ENCODE results near the gene MRFAP1L1. TPM values are rescaled to one million over a fixed set of nuclear protein-coding genes. Genes with fewer than 3 reads are reported as not detected.
A peak's percentile ranks its signal among the peaks of the same experiment; 100 is the strongest.
"Not testable (repeated sequence)": the region's sequence is repeated elsewhere in the genome, so short reads cannot be mapped to it uniquely, and the experiment has no call there.

The MRFAP1L1 gene
- total RNA-seq, 1 donor from 2014 or later: 43.0 TPM

- Mint-ChIP-seq H3K27ac (ENCODE audit: unreplicated experiment) (peak overlapping the region; percentile 90), H3K27me3 (ENCODE audit: unreplicated experiment) (peaks cover 14% of the 10 kb centered on the region), H3K9me3 (ENCODE audit: unreplicated experiment) (no peaks in the 10 kb centered on the region), H3K36me3 (ENCODE audit: low read depth, unreplicated experiment) (peaks cover 12% of the 10 kb centered on the region), H3K4me3 (ENCODE audit: unreplicated experiment) (peak overlapping the region; percentile 95), H3K4me1 (ENCODE audit: unreplicated experiment) (peaks cover 25% of the 10 kb centered on the region)
- TF ChIP-seq CTCF (IDR thresholded peaks at IDR 0.05; ENCODE audit: unreplicated experiment): no peak
- peak; percentile 92 for DNase-seq (ENCODE audit: low spot score)
Measured at GRCh38 chr4:6673660-6674499, 35.8 kb downstream of the MRFAP1L1 start.

- Mint-ChIP-seq H3K27ac (ENCODE audit: unreplicated experiment) (peak overlapping the region; percentile 90), H3K4me1 (ENCODE audit: unreplicated experiment) (peaks cover 25% of the 10 kb centered on the region), H3K27me3 (ENCODE audit: unreplicated experiment) (peaks cover 14% of the 10 kb centered on the region), H3K36me3 (ENCODE audit: low read depth, unreplicated experiment) (peaks cover 12% of the 10 kb centered on the region), H3K4me3 (ENCODE audit: unreplicated experiment) (peak overlapping the region; percentile 95)
- not testable (repeated sequence) for DNase-seq (ENCODE audit: low spot score); H3K9me3 Mint-ChIP-seq (ENCODE audit: unreplicated experiment)
Measured at GRCh38 chr4:6673191-6673659, 36.4 kb downstream of the MRFAP1L1 start.

GRCh38 chr4:6672541-6673190, 37.0 kb downstream of the MRFAP1L1 start:
- not testable (repeated sequence) for H3K9me3 Mint-ChIP-seq (ENCODE audit: unreplicated experiment); H3K4me3 Mint-ChIP-seq (ENCODE audit: unreplicated experiment); DNase-seq (ENCODE audit: low spot score); H3K27ac Mint-ChIP-seq (ENCODE audit: unreplicated experiment)
- peaks cover 18% of the 10 kb centered on the region for H3K27me3 Mint-ChIP-seq (ENCODE audit: unreplicated experiment)
- H3K36me3 Mint-ChIP-seq (ENCODE audit: low read depth, unreplicated experiment): peaks cover 11% of the 10 kb centered on the region
- peaks cover 25% of the 10 kb centered on the region for H3K4me1 Mint-ChIP-seq (ENCODE audit: unreplicated experiment)

GRCh38 chr4:6672131-6672530, 37.5 kb downstream of the MRFAP1L1 start:
- H3K4me1 Mint-ChIP-seq (ENCODE audit: unreplicated experiment): peaks cover 25% of the 10 kb centered on the region
- no peak for DNase-seq (ENCODE audit: low spot score)
- no peaks in the 10 kb centered on the region for H3K9me3 Mint-ChIP-seq (ENCODE audit: unreplicated experiment)
- no peak for TF ChIP-seq CTCF (IDR thresholded peaks at IDR 0.05; ENCODE audit: unreplicated experiment)
- H3K27me3 Mint-ChIP-seq (ENCODE audit: unreplicated experiment): peaks cover 20% of the 10 kb centered on the region
- H3K4me3 Mint-ChIP-seq (ENCODE audit: unreplicated experiment): no peak overlapping the region
- H3K27ac Mint-ChIP-seq (ENCODE audit: unreplicated experiment): no peak overlapping the region
- peaks cover 8% of the 10 kb centered on the region for H3K36me3 Mint-ChIP-seq (ENCODE audit: low read depth, unreplicated experiment)

GRCh38 chr4:6671648-6672047, 38.0 kb downstream of the MRFAP1L1 start:
- Mint-ChIP-seq H3K4me3 (ENCODE audit: unreplicated experiment) (no peak overlapping the region), H3K9me3 (ENCODE audit: unreplicated experiment) (no peaks in the 10 kb centered on the region), H3K27ac (ENCODE audit: unreplicated experiment) (no peak overlapping the region)

More at GRCh38 chr4:6671648-6672047, 38.0 kb downstream of the MRFAP1L1 start:
- H3K27me3 Mint-ChIP-seq (ENCODE audit: unreplicated experiment): peaks cover 20% of the 10 kb centered on the region
- H3K4me1 Mint-ChIP-seq (ENCODE audit: unreplicated experiment): peaks cover 21% of the 10 kb centered on the region
- no peak for DNase-seq (ENCODE audit: low spot score)
- peaks cover 8% of the 10 kb centered on the region for H3K36me3 Mint-ChIP-seq (ENCODE audit: low read depth, unreplicated experiment)
- no peak for TF ChIP-seq CTCF (IDR thresholded peaks at IDR 0.05; ENCODE audit: unreplicated experiment)
